Measurements from ENCODE around the gene HS3ST3B1. TPM values are rescaled to one million over a fixed set of nuclear protein-coding genes. Genes with fewer than 3 reads are reported as not detected.

HS3ST3B1 gene
- total and polyA plus RNA-seq, 2 of the 4 experiments (the other 2 are of a cell fraction), result 3.1 to 4.3 TPM

- no peak overlapping the region for H3K56ac ChIP-seq (ENCODE audit: extremely low read depth, insufficient read depth, low read length)
- no peak overlapping the region for H2AK5ac ChIP-seq (ENCODE audit: low read depth, low read length)
- CTCF ChIA-PET, result no interaction called here
- H3K14ac ChIP-seq (replicated peaks; ENCODE audit: low read depth, low read length), result no peak overlapping the region
- no peaks in the 10 kb centered on the region for H3K36me3 ChIP-seq (ENCODE audit: control insufficient read depth, insufficient read depth, low read length)
- no peak overlapping the region for H3K4ac ChIP-seq (ENCODE audit: low read depth, low read length)
- H2AK9ac ChIP-seq (replicated peaks; ENCODE audit: low read depth, low read length, poor library complexity), result no peak overlapping the region
- POLR2A ChIA-PET (ENCODE audit: unreplicated experiment), result no interaction called here
- H2AFZ ChIP-seq (replicated peaks; ENCODE audit: low read length, poor library complexity), result no peak overlapping the region
- in situ Hi-C loops (cut with MboI; ENCODE audit: low sequenced_read_pairs), result no loop called here
- no peak overlapping the region for H2BK5ac ChIP-seq (ENCODE audit: low read depth, low read length, poor library complexity, severe bottlenecking)
- no peak overlapping the region for H3K18ac ChIP-seq (ENCODE audit: low read depth, low read length)
- peaks cover 1% of the 10 kb centered on the region; the same call in 1 of the 2 replicates for H3K9me1 ChIP-seq (ENCODE audit: insufficient read depth, low read length)
- H2BK120ac ChIP-seq (ENCODE audit: low read depth, low read length), result no peak overlapping the region
- no peak overlapping the region for H3K27ac ChIP-seq (ENCODE audit: insufficient read depth, low read length)
- no peak overlapping the region for H2BK15ac ChIP-seq (ENCODE audit: low read depth, low read length)
- H3K23ac ChIP-seq (ENCODE audit: low read depth, low read length), result no peak overlapping the region
- DNase-seq (no peak), ATAC-seq (ENCODE audit: low read depth) (no peak)
- peaks cover 34% of the 10 kb centered on the region; the same call in 1 of the 2 replicates for H4K20me1 ChIP-seq (ENCODE audit: insufficient read depth, low read length)
- no peak overlapping the region for H3K9ac ChIP-seq (ENCODE audit: low read depth, low read length)
- no TSS peak for BruUV-seq (replicated peaks)
- H3K27me3 ChIP-seq (ENCODE audit: control insufficient read depth, insufficient read depth, low read length), result no peaks in the 10 kb centered on the region
- H2BK20ac ChIP-seq (ENCODE audit: low read depth, low read length), result no peak overlapping the region
- no CpG with 5 or more reads among the region's 10 CpGs for WGBS, 2 experiments (ENCODE audit: extremely low coverage in 2 of 2, insufficient read length in 1 of 2)
- no peak overlapping the region for H4K5ac ChIP-seq (ENCODE audit: low read depth, low read length)
- intact Hi-C loops (cut with micrococcal nuclease), result no loop called here
- peaks cover 19 to 76% of the 10 kb centered on the region in 2 experiments for H3K79me1 ChIP-seq (ENCODE audit: low read depth in 1 of 2, low read length in 2 of 2)
- dilution Hi-C loops (cut with HindIII; ENCODE audit: low sequenced_read_pairs, unreplicated experiment), result no loop called here
- H3K9me3 ChIP-seq (ENCODE audit: control insufficient read depth, insufficient read depth, low read length), result no peaks in the 10 kb centered on the region
- H4K8ac ChIP-seq (ENCODE audit: low read depth in 2 of 2, low read length in 2 of 2), result no peak overlapping the region
- H3K4me2 ChIP-seq (ENCODE audit: low read depth, low read length), result no peak overlapping the region
- peaks cover 4% of the 10 kb centered on the region; the same call in 1 of the 2 replicates for H3K4me1 ChIP-seq (ENCODE audit: control insufficient read depth, insufficient read depth, low read length)
- no peak overlapping the region for H4K91ac ChIP-seq (ENCODE audit: insufficient read depth, low read depth, low read length)
- no peak overlapping the region for H3K4me3 ChIP-seq (ENCODE audit: insufficient read depth, low read depth, low read length)
- no peak for TF ChIP-seq CHD1 (IDR thresholded peaks at IDR 0.05; ENCODE audit: low read depth, low read length)
- TF ChIP-seq RAD21 (IDR thresholded peaks at IDR 0.05; ENCODE audit: low read length), result no peak
- TF ChIP-seq MAZ (IDR thresholded peaks at IDR 0.05; ENCODE audit: borderline replicate concordance, low read depth, low read length), result no peak
- no peak for TF ChIP-seq MAFK (IDR thresholded peaks at IDR 0.05; ENCODE audit: low read depth, low read length)
- TF ChIP-seq, protein P1, sequence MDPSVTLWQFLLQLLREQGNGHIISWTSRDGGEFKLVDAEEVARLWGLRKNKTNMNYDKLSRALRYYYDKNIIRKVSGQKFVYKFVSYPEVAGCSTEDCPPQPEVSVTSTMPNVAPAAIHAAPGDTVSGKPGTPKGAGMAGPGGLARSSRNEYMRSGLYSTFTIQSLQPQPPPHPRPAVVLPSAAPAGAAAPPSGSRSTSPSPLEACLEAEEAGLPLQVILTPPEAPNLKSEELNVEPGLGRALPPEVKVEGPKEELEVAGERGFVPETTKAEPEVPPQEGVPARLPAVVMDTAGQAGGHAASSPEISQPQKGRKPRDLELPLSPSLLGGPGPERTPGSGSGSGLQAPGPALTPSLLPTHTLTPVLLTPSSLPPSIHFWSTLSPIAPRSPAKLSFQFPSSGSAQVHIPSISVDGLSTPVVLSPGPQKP (IDR thresholded peaks at IDR 0.05; ENCODE audit: borderline replicate concordance, low read depth, low read length), result no peak
- no peak for TF ChIP-seq NFE2L2 (IDR thresholded peaks at IDR 0.05; ENCODE audit: low read depth, low read length)
- no peak for TF ChIP-seq RFX5 (IDR thresholded peaks at IDR 0.05; ENCODE audit: low read depth, low read length)
- TF ChIP-seq MXI1 (IDR thresholded peaks at IDR 0.05; ENCODE audit: borderline replicate concordance, low read depth, low read length), result no peak
- TF ChIP-seq USF2 (IDR thresholded peaks at IDR 0.05; ENCODE audit: low read depth, low read length), result no peak
- TF ChIP-seq FOS (IDR thresholded peaks at IDR 0.05; ENCODE audit: low read depth, low read length), result no peak
- no peak for TF ChIP-seq CTCF (conservative IDR thresholded peaks at IDR 0.05; ENCODE audit: low read depth, low read length)
- TF ChIP-seq BHLHE40 (IDR thresholded peaks at IDR 0.05; ENCODE audit: low read depth, low read length), result no peak
- no peak for TF ChIP-seq RCOR1 (IDR thresholded peaks at IDR 0.05; ENCODE audit: insufficient replicate concordance, low read length)
- TF ChIP-seq SMC3 (IDR thresholded peaks at IDR 0.05; ENCODE audit: low read depth, low read length), result no peak
- no peak for TF ChIP-seq POLR2A (IDR thresholded peaks at IDR 0.05; ENCODE audit: low read depth, low read length)
- no peak for TF ChIP-seq CEBPB (IDR thresholded peaks at IDR 0.05; ENCODE audit: low read depth, low read length)
These were observed 31.4 kb downstream of the HS3ST3B1 start for GRCh38 chr17:14332331-14332730.
